Measurements from ENCODE around the gene IL1R1.

IL1R1 gene

DNA sequence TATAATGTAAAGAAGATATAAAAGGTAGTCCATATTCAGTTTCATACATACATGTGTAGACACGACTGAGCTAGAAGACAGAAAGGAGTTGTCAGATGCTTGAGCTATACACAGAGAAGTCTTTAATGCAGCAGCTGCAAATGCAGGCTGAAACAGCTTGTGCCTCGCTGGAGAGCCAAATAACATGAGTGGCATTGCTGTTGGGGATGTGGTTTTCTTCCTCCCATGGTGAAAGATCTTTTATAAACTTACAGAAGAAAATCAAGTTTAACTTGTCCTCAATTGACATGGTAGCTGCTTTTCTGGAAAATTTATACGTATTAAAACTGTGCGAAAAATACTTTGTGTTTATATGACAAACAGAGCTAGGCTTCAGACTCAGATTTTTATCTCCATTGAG, 16.4 kb upstream of the IL1R1 start:
- Histone ChIP-seq H3K4me3 (ENCODE audit: low read depth in 1 of 2, low read length in 2 of 2) (no peak overlapping the region), H3K27ac (ENCODE audit: low read depth, low read length) (no peak overlapping the region), H3K4me1 (ENCODE audit: insufficient read depth, low read length) (no peaks in the 10 kb centered on the region)

DNA sequence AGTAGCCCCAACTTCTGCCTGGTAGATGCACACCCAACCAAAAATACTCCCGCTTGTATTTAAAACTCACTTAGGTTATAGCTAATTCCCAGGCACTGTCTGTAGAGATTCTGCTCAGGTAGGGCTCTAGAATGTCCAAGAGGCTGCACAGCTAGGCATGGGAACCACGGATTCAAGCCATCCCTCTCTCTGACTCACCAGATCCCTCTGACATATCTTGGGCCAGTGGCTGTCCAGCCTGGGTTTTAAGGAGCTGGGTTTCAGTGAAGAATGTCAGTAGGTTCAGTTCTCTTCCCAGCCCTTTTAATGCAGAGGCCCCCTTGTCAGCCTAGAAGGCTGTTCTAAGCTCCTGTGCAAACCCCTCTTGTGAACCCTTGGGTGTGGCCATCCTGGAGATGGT, 15.9 kb upstream of the IL1R1 start:
- H3K27ac ChIP-seq (ENCODE audit: low read depth, low read length) = no peak overlapping the region
- H3K9ac ChIP-seq (ENCODE audit: low read length) = no peak overlapping the region
- no peak overlapping the region for H3K4me3 ChIP-seq (ENCODE audit: low read depth in 1 of 2, low read length in 2 of 2)
- no peaks in the 10 kb centered on the region for H3K27me3 ChIP-seq (ENCODE audit: control insufficient read depth in 1 of 2, insufficient read depth in 2 of 2, low read length in 2 of 2)
- no peaks in the 10 kb centered on the region for H3K36me3 ChIP-seq (ENCODE audit: insufficient read depth, low read length)
- H3K4me1 ChIP-seq (ENCODE audit: insufficient read depth, low read length) = no peaks in the 10 kb centered on the region
- H3K9me3 ChIP-seq (ENCODE audit: low read length) = no peaks in the 10 kb centered on the region

More for the DNA sequence above, 16.4 kb upstream of the IL1R1 start:
- H3K36me3 ChIP-seq (ENCODE audit: insufficient read depth, low read length) = no peaks in the 10 kb centered on the region
- H3K27me3 ChIP-seq (ENCODE audit: control insufficient read depth in 1 of 2, insufficient read depth in 2 of 2, low read length in 2 of 2) = no peaks in the 10 kb centered on the region
- H3K9me3 ChIP-seq (ENCODE audit: low read length) = no peaks in the 10 kb centered on the region
- H3K9ac ChIP-seq (ENCODE audit: low read length) = no peak overlapping the region

DNA sequence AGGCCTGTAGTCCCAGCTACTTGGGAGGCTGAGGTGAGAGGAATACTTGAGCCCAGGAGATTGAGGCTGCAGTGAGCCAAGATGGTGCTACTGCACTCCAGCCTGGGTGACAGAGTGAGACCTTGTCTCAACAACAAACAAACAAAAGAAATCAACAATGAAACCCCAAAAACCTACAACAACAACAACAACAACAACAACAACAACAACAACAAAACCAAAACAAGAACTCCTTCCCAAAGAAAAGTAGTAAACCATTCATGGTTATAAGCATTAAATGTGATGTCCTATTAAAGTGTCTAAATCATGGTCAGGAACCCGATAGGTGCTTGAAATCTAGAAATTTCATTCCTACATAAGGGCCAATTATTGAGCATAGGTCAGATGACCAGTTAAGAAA, 13.5 kb upstream of the IL1R1 start:
- Histone ChIP-seq H3K9ac (ENCODE audit: low read length) (no peak overlapping the region), H3K9me3 (ENCODE audit: low read length) (no peaks in the 10 kb centered on the region), H3K27me3 (ENCODE audit: control insufficient read depth in 1 of 2, insufficient read depth in 2 of 2, low read length in 2 of 2) (no peaks in the 10 kb centered on the region), H3K4me3 (ENCODE audit: low read depth in 1 of 2, low read length in 2 of 2) (no peak overlapping the region), H3K36me3 (ENCODE audit: insufficient read depth, low read length) (no peaks in the 10 kb centered on the region), H3K4me1 (ENCODE audit: insufficient read depth, low read length) (no peaks in the 10 kb centered on the region), H3K27ac (ENCODE audit: low read depth, low read length) (no peak overlapping the region)

DNA sequence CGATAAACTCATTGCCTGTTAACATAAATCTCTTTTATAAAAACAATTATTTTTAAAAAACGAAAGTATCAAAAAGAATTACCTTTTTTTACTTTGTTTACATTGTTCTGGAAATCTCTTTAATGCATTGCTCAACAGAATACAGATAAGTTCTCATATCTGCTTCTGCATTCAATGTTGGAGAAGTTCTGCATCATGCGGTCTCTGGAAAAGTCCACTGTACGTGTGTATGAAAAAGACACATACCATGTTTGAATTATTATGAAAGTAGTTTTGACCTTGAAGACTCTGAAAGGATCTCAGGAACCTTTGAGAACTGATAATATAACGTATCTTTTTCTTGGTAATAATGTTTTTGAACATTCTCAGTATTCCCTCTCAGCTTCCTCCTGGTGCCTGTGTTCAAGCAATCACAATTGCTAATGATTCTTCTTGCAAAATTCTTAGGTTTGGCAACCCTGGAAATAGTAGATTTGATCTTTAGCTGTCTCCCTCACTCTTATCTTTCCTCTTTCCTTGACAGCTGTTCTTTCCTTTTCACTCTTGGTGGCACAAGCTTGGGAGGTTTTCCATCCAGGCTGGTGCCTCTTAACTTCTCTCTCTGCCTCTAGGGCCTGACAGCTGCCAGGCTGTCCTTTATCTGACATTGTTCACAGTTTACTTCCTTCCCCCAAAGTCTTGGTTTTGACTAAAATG, 12.4 kb upstream of the IL1R1 start:
- Histone ChIP-seq H3K4me3 (ENCODE audit: low read depth in 1 of 2, low read length in 2 of 2) (no peak overlapping the region), H3K9me3 (ENCODE audit: low read length) (no peaks in the 10 kb centered on the region), H3K36me3 (ENCODE audit: insufficient read depth, low read length) (no peaks in the 10 kb centered on the region), H3K27me3 (ENCODE audit: control insufficient read depth in 1 of 2, insufficient read depth in 2 of 2, low read length in 2 of 2) (no peaks in the 10 kb centered on the region), H3K4me1 (ENCODE audit: insufficient read depth, low read length) (no peaks in the 10 kb centered on the region), H3K9ac (ENCODE audit: low read length) (no peak overlapping the region), H3K27ac (ENCODE audit: low read depth, low read length) (no peak overlapping the region)

DNA sequence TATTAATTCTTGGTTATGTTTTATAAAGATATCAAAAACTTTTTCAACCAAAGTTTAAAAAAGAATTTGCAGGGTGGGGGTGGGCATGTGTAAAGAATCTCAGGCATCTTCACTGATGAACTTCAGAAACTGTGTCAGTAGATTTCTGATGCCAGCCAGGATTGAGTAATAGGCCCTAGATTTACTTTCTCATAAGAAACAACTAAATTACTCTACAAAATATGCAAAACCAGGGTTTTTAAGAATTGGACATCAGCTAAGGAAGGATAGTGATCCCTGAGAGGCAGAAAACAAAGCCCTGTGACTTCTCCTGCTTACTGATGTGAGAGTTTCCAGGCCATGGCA, 11.9 kb upstream of the IL1R1 start:
- Histone ChIP-seq H3K27ac (ENCODE audit: low read depth, low read length) (no peak overlapping the region), H3K4me3 (ENCODE audit: low read depth in 1 of 2, low read length in 2 of 2) (no peak overlapping the region), H3K9me3 (ENCODE audit: low read length) (no peaks in the 10 kb centered on the region), H3K9ac (ENCODE audit: low read length) (no peak overlapping the region), H3K27me3 (ENCODE audit: control insufficient read depth in 1 of 2, insufficient read depth in 2 of 2, low read length in 2 of 2) (no peaks in the 10 kb centered on the region), H3K36me3 (ENCODE audit: insufficient read depth, low read length) (no peaks in the 10 kb centered on the region), H3K4me1 (ENCODE audit: insufficient read depth, low read length) (no peaks in the 10 kb centered on the region)

DNA sequence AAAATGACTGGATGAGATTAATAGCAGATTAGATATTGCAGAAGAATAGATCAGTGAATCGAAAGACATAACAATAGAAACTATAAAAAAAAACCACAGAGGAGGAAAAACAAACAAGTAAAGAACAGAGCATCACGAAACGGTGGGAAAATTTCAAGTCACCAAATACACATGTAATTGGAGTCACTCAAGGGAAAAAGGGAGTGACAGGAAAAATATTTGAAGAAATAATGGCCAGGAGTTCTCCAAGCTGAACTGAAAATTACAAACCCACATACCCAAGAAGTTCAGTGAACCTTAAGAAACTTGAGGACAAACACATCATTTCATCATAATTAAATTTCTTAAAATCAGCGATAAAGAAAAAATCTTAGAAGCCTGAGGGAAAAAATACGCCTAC, 11.0 kb upstream of the IL1R1 start:
- H3K36me3 ChIP-seq (ENCODE audit: insufficient read depth, low read length) = no peaks in the 10 kb centered on the region
- no peaks in the 10 kb centered on the region for H3K27me3 ChIP-seq (ENCODE audit: control insufficient read depth in 1 of 2, insufficient read depth in 2 of 2, low read length in 2 of 2)
- H3K4me3 ChIP-seq (ENCODE audit: low read depth in 1 of 2, low read length in 2 of 2) = no peak overlapping the region
- H3K9me3 ChIP-seq (ENCODE audit: low read length) = no peaks in the 10 kb centered on the region
- no peaks in the 10 kb centered on the region for H3K4me1 ChIP-seq (ENCODE audit: insufficient read depth, low read length)
- no peak overlapping the region for H3K27ac ChIP-seq (ENCODE audit: low read depth, low read length)
- no peak overlapping the region for H3K9ac ChIP-seq (ENCODE audit: low read length)

DNA sequence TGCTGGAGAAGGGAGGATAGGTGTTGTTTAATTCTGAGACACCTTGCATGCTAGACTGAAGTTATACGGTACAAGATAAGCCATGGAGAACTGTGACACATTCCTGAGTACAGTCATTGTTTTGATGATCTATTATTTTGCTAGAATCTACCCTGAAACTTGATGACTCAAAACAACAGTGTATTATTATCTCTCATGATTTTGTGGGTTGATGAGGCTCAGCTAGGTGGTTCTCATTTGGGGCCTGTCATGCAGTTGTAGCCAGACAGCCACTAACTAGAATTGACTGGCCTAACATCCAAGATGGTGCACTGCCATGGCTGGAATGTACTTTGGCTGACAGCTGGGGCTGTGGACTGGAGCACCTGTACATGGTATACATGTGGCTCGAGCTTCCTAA, 5.4 kb upstream of the IL1R1 start:
- Histone ChIP-seq H3K36me3 (ENCODE audit: insufficient read depth, low read length) (no peaks in the 10 kb centered on the region), H3K4me1 (ENCODE audit: insufficient read depth, low read length) (peaks cover 9% of the 10 kb centered on the region), H3K9me3 (ENCODE audit: low read length) (no peaks in the 10 kb centered on the region), H3K27ac (ENCODE audit: low read depth, low read length) (no peak overlapping the region), H3K27me3 (ENCODE audit: control insufficient read depth in 1 of 2, insufficient read depth in 2 of 2, low read length in 2 of 2) (no peaks in the 10 kb centered on the region), H3K9ac (ENCODE audit: low read length) (no peak overlapping the region), H3K4me3 (ENCODE audit: low read depth in 1 of 2, low read length in 2 of 2) (no peak overlapping the region)

DNA sequence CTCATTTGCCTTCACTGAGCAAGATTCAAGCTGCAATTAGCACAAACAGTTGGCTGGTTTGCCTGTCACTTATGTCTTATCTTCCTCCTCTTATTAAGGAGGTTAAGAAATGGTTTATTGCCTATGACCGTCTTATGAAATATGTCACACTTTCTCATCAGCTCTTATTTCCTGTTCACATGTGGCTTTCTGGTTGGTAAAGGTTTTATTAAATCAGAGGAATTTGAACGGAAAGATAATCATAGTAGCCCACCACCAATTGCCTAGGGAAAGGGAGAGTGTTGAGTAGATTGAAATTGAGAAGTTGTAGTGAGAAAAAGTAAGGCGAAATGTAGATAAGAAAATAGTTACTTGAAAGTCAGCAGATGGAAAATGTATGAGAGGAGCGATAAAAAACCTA, 4.2 kb upstream of the IL1R1 start:
- peaks cover 14% of the 10 kb centered on the region for H3K4me1 ChIP-seq (ENCODE audit: insufficient read depth, low read length)
- H3K9ac ChIP-seq (ENCODE audit: low read length) = no peak overlapping the region
- no peak overlapping the region for H3K27ac ChIP-seq (ENCODE audit: low read depth, low read length)
- no peaks in the 10 kb centered on the region for H3K9me3 ChIP-seq (ENCODE audit: low read length)
- no peak overlapping the region for H3K4me3 ChIP-seq (ENCODE audit: low read depth in 1 of 2, low read length in 2 of 2)
- no peaks in the 10 kb centered on the region for H3K27me3 ChIP-seq (ENCODE audit: control insufficient read depth in 1 of 2, insufficient read depth in 2 of 2, low read length in 2 of 2)
- no peaks in the 10 kb centered on the region for H3K36me3 ChIP-seq (ENCODE audit: insufficient read depth, low read length)

DNA sequence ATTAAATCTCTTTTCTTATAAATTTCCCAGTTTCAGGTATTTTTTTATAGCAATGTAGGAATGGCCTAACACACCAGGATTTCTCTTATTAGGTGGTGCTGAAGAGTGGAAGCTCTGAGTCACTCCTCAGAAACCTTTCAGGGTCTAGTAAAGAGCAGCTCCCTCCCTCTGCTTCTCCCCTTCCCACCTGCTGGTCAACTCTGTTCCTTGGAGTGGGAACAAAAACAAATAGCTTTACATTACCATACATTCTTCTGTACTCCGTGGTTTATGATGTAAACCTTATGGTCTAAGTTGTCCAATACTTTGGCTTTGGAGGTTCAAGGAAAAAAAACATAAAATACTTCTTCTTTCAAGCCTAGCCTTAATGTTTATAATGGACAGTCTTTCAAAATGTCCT, 2.7 kb upstream of the IL1R1 start:
- no peak overlapping the region for H3K4me3 ChIP-seq (ENCODE audit: low read depth in 1 of 2, low read length in 2 of 2)
- H3K27ac ChIP-seq (ENCODE audit: low read depth, low read length) = no peak overlapping the region
- no peaks in the 10 kb centered on the region for H3K9me3 ChIP-seq (ENCODE audit: low read length)
- H3K36me3 ChIP-seq (ENCODE audit: insufficient read depth, low read length) = no peaks in the 10 kb centered on the region
- no peak overlapping the region for H3K9ac ChIP-seq (ENCODE audit: low read length)
- H3K27me3 ChIP-seq (ENCODE audit: control insufficient read depth in 1 of 2, insufficient read depth in 2 of 2, low read length in 2 of 2) = no peaks in the 10 kb centered on the region
- peaks cover 24% of the 10 kb centered on the region for H3K4me1 ChIP-seq (ENCODE audit: insufficient read depth, low read length)

DNA sequence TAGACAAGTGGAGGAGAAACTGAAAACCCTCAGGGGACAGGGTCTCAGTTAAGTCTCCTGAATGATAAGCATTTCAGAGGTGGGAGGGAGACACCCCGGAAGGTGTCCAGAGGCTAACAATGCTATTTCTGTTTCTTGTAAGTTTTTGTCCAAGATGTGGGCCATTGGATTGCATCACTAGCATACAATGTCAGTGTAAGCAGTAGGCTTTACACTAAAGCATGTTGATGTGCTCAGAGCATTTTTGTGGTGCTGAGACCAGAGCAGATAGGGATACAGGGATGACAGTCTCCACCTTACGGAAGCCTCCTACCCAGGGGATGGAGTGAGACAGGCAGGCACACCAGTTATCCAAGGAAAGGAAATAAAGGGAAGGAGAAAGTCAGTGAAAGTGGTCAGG, 2.2 kb upstream of the IL1R1 start:
- Histone ChIP-seq H3K4me1 (ENCODE audit: insufficient read depth, low read length) (peaks cover 24% of the 10 kb centered on the region), H3K9me3 (ENCODE audit: low read length) (no peaks in the 10 kb centered on the region), H3K27me3 (ENCODE audit: control insufficient read depth in 1 of 2, insufficient read depth in 2 of 2, low read length in 2 of 2) (no peaks in the 10 kb centered on the region), H3K36me3 (ENCODE audit: insufficient read depth, low read length) (no peaks in the 10 kb centered on the region), H3K4me3 (ENCODE audit: low read depth in 1 of 2, low read length in 2 of 2) (no peak overlapping the region), H3K9ac (ENCODE audit: low read length) (no peak overlapping the region), H3K27ac (ENCODE audit: low read depth, low read length) (no peak overlapping the region)

DNA sequence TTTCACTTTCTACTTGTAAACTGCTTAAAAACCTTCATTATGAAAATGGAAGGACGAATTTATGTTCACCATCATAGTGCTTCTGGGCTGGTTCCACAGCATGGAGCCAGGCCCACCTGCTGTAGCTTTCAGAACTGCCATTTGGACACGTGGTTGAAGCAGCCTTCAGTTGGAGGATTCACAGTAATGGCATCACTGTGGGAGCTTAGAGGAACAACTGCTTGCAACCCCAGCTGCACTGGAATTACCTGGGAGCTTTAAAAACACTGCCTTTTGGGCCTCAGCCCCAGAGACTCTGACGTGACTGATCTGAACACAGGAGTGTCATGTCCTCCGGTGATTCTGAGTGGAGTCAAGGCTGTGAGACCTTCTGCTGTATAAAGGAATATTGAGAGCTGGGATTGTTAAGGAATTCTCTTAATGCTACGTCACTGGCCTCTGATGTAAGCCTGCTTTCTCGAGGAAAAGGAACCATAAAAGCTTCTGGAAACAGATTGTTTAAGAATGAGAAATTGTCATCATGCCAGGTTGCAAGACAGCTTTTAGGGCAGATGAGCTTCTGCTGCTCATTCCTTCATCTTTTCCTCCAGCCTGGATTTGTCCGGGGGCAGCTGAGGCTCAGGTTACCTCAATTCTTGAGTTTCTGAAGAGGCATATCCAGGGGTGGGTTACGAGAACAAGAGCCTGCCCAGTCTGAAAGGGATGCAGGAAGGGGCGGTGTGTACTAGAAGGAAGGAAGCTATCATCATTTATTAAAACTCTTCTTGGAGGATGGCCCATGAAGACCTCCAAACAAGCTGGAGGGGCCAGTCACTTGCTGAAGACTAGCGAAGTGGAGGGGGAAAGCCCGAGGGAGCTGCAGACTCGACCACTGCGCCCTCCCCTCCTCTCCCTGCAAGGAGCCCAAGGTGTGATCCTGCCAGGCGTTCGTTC, 1.3 kb upstream of the IL1R1 start:
- no peaks in the 10 kb centered on the region for H3K27me3 ChIP-seq (ENCODE audit: control insufficient read depth in 1 of 2, insufficient read depth in 2 of 2, low read length in 2 of 2)
- H3K27ac ChIP-seq (ENCODE audit: low read depth, low read length) = peak overlapping the region; percentile 83
- H3K9ac ChIP-seq (ENCODE audit: low read length) = no peak overlapping the region
- no peaks in the 10 kb centered on the region for H3K9me3 ChIP-seq (ENCODE audit: low read length)
- H3K4me1 ChIP-seq (ENCODE audit: insufficient read depth, low read length) = peaks cover 24% of the 10 kb centered on the region
- H3K36me3 ChIP-seq (ENCODE audit: insufficient read depth, low read length) = no peaks in the 10 kb centered on the region
- peak overlapping the region in 1 of 2 donors; percentile 69 for H3K4me3 ChIP-seq (ENCODE audit: low read depth in 1 of 2, low read length in 2 of 2)

All from muscle layer of colon (tissue), 2 donors.